GM12892 (cell line): ENCODE data around the gene MTMR10.

Experiments
- DNase-seq: peaks from one replicate; pipeline ENCODE4 v3.0.0; 2011; ENCODE audit not compliant: insufficient read length
- FAIRE-seq: peaks from 2 replicates; lab custom pipeline; 2011; peaks lifted over from hg19 to GRCh38; lab: Jason Lieb, UNC
- POLR2A ChIP-seq: IDR thresholded peaks from 2 replicates; pipeline ENCODE4 v1.6.1; 2011; ENCODE audit warnings: low read depth, low read length, control low read depth
- POLR2AphosphoS5 ChIP-seq: IDR thresholded peaks from 2 replicates; pipeline ENCODE4 v1.6.1; 2011; ENCODE audit warnings: low read depth, low read length, control low read depth
- TAF1 ChIP-seq: IDR thresholded peaks from 2 replicates; pipeline ENCODE4 v1.6.1; 2011; ENCODE audit warnings: low read depth, mild to moderate bottlenecking, control low read depth, low read length, borderline replicate concordance

Gene MTMR10

DNA sequence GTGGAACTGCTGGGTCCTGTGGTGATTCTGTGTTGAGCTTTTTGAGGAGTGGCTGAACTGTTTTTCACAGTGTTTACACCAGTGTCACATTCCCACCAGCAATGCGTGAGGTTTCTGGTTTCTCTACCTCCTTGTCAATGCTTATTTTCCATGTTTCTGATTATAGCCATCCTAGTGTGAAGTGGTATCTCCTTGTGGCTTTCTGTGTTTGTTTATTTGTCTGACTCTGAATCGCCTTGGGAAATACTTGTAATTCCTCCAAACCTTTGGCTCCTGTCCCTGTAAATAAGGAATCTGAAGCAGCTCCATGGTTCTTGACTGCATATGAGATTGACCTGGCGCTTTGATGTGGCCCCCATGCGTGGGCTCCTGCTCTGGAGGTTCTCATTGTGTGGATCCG is 67.1 kb downstream of the MTMR10 start:
- FAIRE-seq, result no peak
- DNase-seq, result no peak
- TF ChIP-seq POLR2A (no peak), TAF1 (no peak), POLR2AphosphoS5 (no peak)

GRCh38 chr15:30923429-30923828 is 68.0 kb downstream of the MTMR10 start:
- TF ChIP-seq POLR2AphosphoS5 (no peak), POLR2A (no peak), TAF1 (no peak)
- FAIRE-seq (no peak), DNase-seq (no peak)

DNA sequence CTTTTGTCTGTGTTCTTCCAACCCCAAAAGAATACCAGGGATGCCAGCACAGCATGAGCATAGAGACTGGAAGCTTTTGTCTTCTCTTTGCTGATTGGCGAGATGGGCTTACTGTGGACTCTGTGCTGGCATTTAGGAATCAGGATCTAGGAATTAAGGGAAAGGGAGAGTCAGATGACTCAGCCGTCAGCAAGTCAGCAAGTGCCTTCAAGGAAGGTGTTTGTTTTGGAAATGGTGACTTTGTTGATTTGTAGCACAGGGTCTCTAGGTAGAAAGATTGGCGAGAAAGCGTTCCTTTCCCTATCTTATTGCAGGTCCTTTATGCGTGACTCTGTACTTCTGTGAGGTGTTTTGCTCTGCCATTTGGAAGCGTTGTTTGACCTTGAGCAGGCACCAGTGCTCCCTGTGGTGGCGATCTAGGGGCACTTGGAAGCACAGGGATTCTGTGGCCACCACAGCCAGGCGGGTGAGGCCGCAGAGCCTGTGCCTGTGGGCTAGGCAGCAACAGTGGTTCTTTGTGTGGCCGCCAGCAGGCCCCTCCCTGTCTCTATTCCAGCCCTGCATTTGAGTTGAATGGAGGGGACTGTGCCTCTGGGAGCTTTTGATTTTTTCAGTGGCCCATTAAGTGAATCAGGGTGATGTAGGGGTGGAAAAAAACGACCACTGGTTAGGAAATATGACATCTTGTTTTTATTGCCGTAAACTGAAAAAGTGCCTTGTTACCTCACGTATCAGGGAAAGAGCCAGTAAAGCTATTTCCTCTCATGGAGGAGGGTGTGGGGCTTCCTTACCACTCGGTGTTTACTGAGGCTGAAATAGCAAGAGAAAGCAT is 68.7 kb downstream of the MTMR10 start:
- FAIRE-seq, result no peak
- DNase-seq, result no peak
- TF ChIP-seq POLR2A, result no peak
- no peak for TF ChIP-seq TAF1
- no peak for TF ChIP-seq POLR2AphosphoS5

GRCh38 chr15:30921781-30922479 is 69.5 kb downstream of the MTMR10 start:
- no peak for TF ChIP-seq TAF1
- no peak for TF ChIP-seq POLR2A
- no peak for TF ChIP-seq POLR2AphosphoS5
- no peak for DNase-seq
- no peak for FAIRE-seq

- FAIRE-seq (no peak), DNase-seq (no peak)
- TF ChIP-seq POLR2AphosphoS5, result no peak
- no peak for TF ChIP-seq TAF1
- no peak for TF ChIP-seq POLR2A
These were observed 70.3 kb downstream of the MTMR10 start for GRCh38 chr15:30921106-30921505.

DNA sequence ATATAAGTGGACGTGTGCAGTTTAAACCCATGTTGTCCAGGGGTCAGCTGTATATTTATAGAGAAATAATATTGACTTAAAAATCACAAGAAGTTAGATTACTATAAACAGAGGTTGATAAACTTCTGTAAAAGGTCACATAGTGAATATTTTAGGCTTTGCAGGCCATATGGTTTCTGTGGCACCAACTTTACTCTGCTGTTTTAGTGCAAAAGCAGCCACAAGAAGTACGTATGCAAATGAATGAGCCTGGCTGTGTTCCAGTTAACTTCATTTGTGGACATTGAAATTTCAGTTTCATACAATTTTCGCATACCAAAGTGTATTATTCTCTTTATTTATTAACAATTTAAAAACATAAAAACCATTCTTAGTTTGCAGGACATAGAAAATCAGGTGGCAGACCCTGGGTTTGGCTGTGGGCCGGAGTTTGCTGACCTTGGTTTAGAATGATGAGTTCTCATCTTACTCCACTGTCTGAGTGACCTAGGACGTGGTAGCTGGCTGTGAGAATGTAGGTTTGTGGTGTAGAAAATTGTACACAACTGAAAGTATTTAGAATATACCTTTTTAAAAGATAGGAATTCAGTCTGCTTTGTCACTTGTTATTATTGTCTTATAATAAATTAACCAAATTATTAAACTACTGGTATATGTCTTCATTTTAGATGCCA is 71.4 kb downstream of the MTMR10 start:
- no peak for TF ChIP-seq TAF1
- no peak for TF ChIP-seq POLR2AphosphoS5
- no peak for TF ChIP-seq POLR2A
- FAIRE-seq (no peak), DNase-seq (no peak)

- no peak for DNase-seq
- FAIRE-seq, result no peak
- no peak for TF ChIP-seq TAF1
- no peak for TF ChIP-seq POLR2AphosphoS5
- TF ChIP-seq POLR2A, result no peak
These were observed 73.1 kb downstream of the MTMR10 start for GRCh38 chr15:30918366-30918765.

DNA sequence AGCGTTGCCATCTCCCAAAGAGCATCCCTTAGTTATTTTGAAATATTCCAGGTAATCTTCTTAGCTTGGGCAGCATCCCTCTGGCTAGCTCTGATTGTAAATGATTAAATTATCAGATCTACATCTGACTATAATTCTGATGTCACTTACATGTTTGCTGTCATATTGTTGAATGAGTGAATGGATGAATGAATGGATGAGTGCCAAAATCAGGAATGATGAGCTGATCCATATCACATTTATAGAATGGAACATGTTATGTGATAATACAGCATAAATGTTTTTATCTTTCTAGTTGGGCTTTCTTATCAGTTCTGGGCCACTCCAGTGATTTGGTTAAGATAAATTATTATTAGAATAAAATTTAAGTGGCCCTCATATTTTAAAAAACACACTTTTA is 73.8 kb downstream of the MTMR10 start:
- DNase-seq (no peak), FAIRE-seq (no peak)
- TF ChIP-seq POLR2A (no peak), POLR2AphosphoS5 (no peak), TAF1 (no peak)

DNA sequence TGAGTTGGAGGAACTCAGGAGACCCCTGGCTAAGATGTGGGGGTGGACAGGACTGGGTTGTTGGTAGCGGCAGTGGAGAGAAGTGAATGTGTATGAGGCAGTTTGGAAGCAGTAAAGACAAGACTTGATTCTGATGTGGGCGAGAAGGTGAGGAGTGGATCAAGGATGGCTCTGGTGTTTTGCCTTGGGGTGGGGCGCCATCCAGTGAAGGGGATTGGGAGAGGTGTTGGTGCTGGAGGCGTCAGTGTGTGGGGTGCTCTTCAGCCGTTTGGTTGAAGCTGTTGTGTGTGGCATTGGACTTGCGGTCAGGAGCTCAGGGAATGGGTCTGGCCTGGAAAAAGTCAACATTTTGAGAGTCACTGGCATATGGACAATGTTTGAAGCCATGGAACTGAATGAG is 74.4 kb downstream of the MTMR10 start:
- FAIRE-seq, result no peak
- TF ChIP-seq TAF1 (no peak), POLR2AphosphoS5 (no peak), POLR2A (no peak)
- no peak for DNase-seq

DNA sequence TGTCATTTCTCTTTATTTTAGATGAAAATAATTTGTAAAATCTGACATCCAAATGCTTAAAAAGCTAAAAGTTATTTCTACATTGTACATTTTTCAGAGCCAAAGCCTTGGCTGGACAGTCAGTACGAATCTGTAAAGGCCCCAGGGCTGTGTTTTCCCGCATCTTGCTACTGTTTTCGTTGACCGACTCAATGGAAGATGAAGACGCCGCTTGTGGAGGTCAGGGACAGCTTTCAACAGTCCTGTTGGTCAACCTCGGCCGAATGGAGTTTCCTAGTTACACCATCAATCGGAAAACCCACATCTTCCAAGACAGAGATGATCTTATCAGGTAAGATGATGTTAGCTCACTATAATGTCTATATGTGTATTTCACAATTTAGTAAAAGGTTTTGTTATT is 77.7 kb downstream of the MTMR10 start:
- DNase-seq (no peak), FAIRE-seq (no peak)
- TF ChIP-seq POLR2A (no peak), POLR2AphosphoS5 (no peak), TAF1 (no peak)

DNA sequence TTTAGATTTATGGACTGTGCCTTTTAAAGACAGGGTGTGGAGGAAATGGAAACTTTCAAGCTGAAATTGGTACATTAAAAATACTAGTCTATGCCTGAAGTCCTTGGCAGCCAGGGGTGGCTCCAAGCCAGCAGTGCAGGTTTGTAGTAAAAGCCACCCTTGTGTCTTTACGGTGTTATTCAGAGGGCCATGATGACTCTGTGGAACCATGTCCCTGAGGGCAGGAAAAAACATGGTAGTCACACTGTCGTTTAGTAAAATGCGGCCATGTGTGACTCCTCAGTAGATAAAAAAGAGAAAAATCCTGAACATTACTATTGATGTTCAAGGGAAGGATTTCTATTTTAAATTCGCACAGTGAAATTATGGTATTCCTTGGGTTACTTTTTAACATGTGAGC is 85.1 kb downstream of the MTMR10 start:
- TF ChIP-seq POLR2A, result no peak
- TF ChIP-seq POLR2AphosphoS5, result no peak
- TF ChIP-seq TAF1, result no peak
- FAIRE-seq, result no peak
- no peak for DNase-seq

- no peak for DNase-seq
- no peak for TF ChIP-seq POLR2A
- no peak for TF ChIP-seq TAF1
- TF ChIP-seq POLR2AphosphoS5, result no peak
- no peak for FAIRE-seq
These were observed 85.6 kb downstream of the MTMR10 start for GRCh38 chr15:30905821-30906220.
